DMS79 (cell line): Measurements from ENCODE around the gene SLC39A11.
"Not testable (repeated sequence)": the region's sequence is repeated elsewhere in the genome, so short reads cannot be mapped to it uniquely, and the experiment has no call there.

Experiments
- DNase-seq: peaks from one replicate; lab custom pipeline; 2025; lab: John Stamatoyannopoulos, UW

SLC39A11 gene

GRCh38 chr17:73007407-73007806 is 85.1 kb downstream of the SLC39A11 start:
- DNase-seq = no peak

- DNase-seq = no peak
Observed at GRCh38 chr17:73005360-73005759, 87.1 kb downstream of the SLC39A11 start.

GRCh38 chr17:73003487-73003886 is 89.0 kb downstream of the SLC39A11 start:
- no peak for DNase-seq

GRCh38 chr17:73000832-73001231 is 91.7 kb downstream of the SLC39A11 start:
- DNase-seq = no peak

- not testable (repeated sequence) for DNase-seq
Observed at GRCh38 chr17:72999474-72999873, 93.0 kb downstream of the SLC39A11 start.

GRCh38 chr17:72998343-72998742 is 94.1 kb downstream of the SLC39A11 start:
- no peak for DNase-seq

- no peak for DNase-seq
Observed at GRCh38 chr17:72997559-72997958, 94.9 kb downstream of the SLC39A11 start.

GRCh38 chr17:72996791-72997190 is 95.7 kb downstream of the SLC39A11 start:
- DNase-seq = no peak

GRCh38 chr17:72995008-72995656 is 97.4 kb downstream of the SLC39A11 start:
- DNase-seq = no peak

- not testable (repeated sequence) for DNase-seq
Observed at GRCh38 chr17:72992783-72993467, 99.6 kb downstream of the SLC39A11 start.

- no peak for DNase-seq
Observed at GRCh38 chr17:72991651-72992050, 100.8 kb downstream of the SLC39A11 start.

GRCh38 chr17:72989074-72989610 is 103.3 kb downstream of the SLC39A11 start:
- no peak for DNase-seq

GRCh38 chr17:72988451-72988850 is 104.0 kb downstream of the SLC39A11 start:
- DNase-seq = no peak

- DNase-seq = peak; percentile 47
Observed at GRCh38 chr17:72987166-72987565, 105.3 kb downstream of the SLC39A11 start.

- DNase-seq = no peak
Observed at GRCh38 chr17:72985882-72986720, 106.4 kb downstream of the SLC39A11 start.

- DNase-seq = no peak
Observed at GRCh38 chr17:72984926-72985325, 107.6 kb downstream of the SLC39A11 start.

- no peak for DNase-seq
Observed at GRCh38 chr17:72984145-72984925, 108.2 kb downstream of the SLC39A11 start.

- no peak for DNase-seq
Observed at GRCh38 chr17:72982680-72983079, 109.8 kb downstream of the SLC39A11 start.

- DNase-seq = no peak
Observed at GRCh38 chr17:72978593-72979218, 113.8 kb downstream of the SLC39A11 start.

- DNase-seq = no peak
Observed at GRCh38 chr17:72977771-72978417, 114.6 kb downstream of the SLC39A11 start.
